Fibroblast of mammary gland (primary cell): ENCODE data around the gene NCAM1.

Experiments used
- DNase-seq: peaks from one replicate; pipeline ENCODE4 v3.0.0-alpha.2; 2010; ENCODE audit warnings: low read depth
- H3K4me3 ChIP-seq: 2 replicates; pipeline ENCODE4 v1.5.1; 2011; ENCODE audit warnings: low read depth, mild to moderate bottlenecking, low read length, moderate library complexity; ENCODE audit not compliant: control insufficient read depth
- TF ChIP-seq, protein P1 (sequence below): conservative IDR thresholded peaks from 2 replicates; pipeline ENCODE4 v1.5.1; 2011; ENCODE audit warnings: low read depth, low read length, inconsistent platforms; ENCODE audit not compliant: control insufficient read depth, insufficient read depth

The NCAM1 gene

DNA sequence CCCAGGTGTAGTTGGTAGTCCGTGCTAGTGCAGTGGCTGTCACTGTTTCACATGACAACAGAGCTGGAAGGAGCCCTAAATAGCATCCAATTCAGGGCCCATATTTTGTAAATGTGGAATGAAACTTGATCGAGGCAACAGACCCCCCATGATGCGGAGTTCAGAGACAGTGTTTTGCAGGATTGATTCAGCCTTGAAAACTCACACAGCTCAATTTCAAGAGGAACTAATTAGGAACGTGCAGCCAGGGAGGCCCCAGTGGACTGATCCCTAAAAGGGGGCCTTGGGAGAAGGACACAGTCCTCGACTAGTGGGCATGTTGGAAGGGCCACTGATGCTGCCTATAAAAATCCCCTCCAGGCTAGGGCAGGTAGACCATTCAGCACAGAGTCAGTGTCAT is 292.2 kb downstream of the NCAM1 start:
- no peak for DNase-seq
- TF ChIP-seq, protein P1, sequence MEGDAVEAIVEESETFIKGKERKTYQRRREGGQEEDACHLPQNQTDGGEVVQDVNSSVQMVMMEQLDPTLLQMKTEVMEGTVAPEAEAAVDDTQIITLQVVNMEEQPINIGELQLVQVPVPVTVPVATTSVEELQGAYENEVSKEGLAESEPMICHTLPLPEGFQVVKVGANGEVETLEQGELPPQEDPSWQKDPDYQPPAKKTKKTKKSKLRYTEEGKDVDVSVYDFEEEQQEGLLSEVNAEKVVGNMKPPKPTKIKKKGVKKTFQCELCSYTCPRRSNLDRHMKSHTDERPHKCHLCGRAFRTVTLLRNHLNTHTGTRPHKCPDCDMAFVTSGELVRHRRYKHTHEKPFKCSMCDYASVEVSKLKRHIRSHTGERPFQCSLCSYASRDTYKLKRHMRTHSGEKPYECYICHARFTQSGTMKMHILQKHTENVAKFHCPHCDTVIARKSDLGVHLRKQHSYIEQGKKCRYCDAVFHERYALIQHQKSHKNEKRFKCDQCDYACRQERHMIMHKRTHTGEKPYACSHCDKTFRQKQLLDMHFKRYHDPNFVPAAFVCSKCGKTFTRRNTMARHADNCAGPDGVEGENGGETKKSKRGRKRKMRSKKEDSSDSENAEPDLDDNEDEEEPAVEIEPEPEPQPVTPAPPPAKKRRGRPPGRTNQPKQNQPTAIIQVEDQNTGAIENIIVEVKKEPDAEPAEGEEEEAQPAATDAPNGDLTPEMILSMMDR, result no peak
- H3K4me3 ChIP-seq, result no peak overlapping the region

DNA sequence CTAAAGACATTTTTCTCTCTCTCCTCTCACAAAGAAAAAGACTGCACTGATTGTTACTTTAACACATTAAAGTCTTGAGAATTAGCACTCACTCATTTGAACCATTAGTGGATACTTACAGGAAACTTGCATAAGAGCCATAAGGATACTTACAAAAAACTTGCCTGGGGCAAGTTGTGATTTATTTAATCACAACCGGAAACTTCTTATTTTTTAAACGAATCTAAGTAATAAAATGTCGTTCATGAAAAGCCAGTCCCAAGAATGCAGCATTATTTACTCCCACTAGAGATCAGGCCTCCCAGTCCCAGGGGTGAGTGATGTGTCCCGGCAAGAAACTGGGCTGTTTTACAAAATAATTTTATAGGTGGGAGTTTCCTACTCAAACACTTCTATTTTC is 293.9 kb downstream of the NCAM1 start:
- TF ChIP-seq, protein P1, result no peak
- H3K4me3 ChIP-seq, result no peak overlapping the region
- DNase-seq, result no peak

DNA sequence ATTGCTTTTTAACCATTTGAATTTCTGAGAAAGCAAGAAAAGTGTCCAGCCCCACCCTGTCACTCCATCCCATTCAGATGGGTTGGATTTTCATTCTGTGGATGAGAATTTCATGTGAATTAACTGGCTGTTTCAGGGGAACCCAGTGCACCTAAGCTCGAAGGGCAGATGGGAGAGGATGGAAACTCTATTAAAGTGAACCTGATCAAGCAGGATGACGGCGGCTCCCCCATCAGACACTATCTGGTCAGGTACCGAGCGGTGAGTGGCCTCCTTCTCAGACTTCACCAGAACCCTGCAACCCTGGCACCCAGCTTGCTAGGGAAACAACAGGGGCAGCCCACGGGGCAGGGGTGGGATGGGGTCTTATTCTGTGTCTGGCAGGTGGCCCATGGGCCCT is 294.5 kb downstream of the NCAM1 start:
- no peak for DNase-seq
- H3K4me3 ChIP-seq, result no peak overlapping the region
- TF ChIP-seq, protein P1, result no peak

DNA sequence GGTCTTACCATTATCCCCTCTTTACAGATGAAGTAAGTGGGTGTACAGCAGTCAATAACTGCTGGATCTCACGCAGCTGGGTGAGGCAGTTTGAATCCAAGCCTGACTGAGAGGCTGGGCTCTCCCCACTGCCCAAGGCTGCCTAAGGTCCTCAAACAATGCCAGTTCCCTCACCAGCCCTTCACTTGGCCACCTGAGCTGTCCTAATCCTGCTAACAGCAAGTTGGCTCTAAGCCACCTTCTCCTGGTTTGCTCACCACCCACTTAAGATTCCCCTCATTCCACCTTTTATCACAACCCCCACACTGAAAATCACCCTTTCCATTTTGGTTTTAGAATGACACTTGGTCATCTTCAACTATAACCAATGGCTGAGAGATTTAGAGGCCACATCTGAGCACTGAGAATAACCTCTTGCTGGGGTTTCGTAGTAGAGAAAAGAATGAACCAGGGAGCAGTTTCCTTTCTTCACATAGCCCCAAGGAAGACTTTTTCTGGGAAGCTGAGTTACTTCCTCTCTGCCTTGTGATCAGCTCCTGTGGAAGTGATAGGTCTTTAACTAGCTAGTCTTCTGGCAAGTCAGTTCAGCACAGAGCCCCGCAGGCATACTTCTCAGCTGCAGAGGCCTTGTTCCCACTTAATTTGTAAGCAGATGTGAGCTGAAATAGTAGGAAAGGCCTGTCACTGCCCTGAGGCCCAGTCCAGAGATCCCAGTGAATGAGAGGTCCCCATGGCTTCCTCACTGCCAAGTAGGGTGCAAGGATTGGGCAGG is 295.4 kb downstream of the NCAM1 start:
- TF ChIP-seq, protein P1, result no peak
- DNase-seq, result no peak
- no peak overlapping the region for H3K4me3 ChIP-seq

DNA sequence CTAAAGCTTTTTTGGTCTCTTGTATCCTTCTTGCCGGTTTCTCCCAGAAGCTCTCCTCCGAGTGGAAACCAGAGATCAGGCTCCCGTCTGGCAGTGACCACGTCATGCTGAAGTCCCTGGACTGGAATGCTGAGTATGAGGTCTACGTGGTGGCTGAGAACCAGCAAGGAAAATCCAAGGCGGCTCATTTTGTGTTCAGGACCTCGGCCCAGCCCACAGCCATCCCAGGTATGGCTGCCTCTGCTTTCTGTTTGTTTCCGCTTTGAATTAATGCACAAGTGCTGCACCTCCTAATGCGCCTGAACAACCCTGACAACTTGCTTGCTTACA is 298.8 kb downstream of the NCAM1 start:
- H3K4me3 ChIP-seq, result no peak overlapping the region
- TF ChIP-seq, protein P1, result no peak
- no peak for DNase-seq

DNA sequence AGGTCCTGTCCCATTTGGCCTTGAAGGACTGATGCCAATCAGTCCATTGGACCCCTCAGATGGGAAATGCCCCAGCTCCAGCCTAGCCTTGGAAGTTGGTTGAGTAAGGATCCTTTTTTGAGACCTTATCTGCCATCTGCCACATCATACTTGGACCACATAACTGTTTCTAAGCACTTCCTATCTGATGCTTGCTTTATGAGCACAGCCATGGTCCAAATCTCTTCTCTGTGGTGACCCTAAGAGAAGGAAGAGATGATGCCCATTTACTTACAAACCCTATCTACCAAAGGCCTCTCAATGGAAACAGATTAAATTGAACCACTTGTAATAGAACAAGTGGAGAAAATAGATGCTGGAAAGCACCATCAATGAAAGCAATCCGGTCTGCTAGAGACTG is 299.3 kb downstream of the NCAM1 start:
- no peak overlapping the region for H3K4me3 ChIP-seq
- no peak for DNase-seq
- TF ChIP-seq, protein P1, result no peak
